Endothelial cell of umbilical vein (primary cell): ENCODE results near the gene LYRM7. TPM values are rescaled to one million over a fixed set of nuclear protein-coding genes. Genes with fewer than 3 reads are reported as not detected.

Source experiments
- BruUV-seq: library from RNA; stranded (reverse); fragments of 400-500 nt; replicated peaks from 2 replicates; lab custom pipeline; 2021; lab: Mats Ljungman, UMichigan
- CTCF ChIA-PET: fragments of 300-600, 350-600 bp; sonication (Branson Sonifier 250); formaldehyde crosslinking; loops from one replicate; lab custom pipeline; 2021; ENCODE audit warnings: antibody characterized with exemption, inconsistent platforms; lab: Charles Lee
- POLR2A ChIA-PET: fragments of 300-600, 350-600 bp; sonication (Branson Sonifier 250); formaldehyde crosslinking; loops from one replicate; lab custom pipeline; 2021; ENCODE audit warnings: antibody characterized with exemption, inconsistent platforms; lab: Charles Lee
- DNase-seq: peaks from one replicate; pipeline ENCODE4 v3.0.0-alpha.2; 2011; ENCODE audit warnings: low read depth, low spot score
- FAIRE-seq: peaks from 2 replicates; lab custom pipeline; 2011; peaks lifted over from hg19 to GRCh38; lab: Jason Lieb, UNC
- H2AFZ ChIP-seq: 2 replicates; pipeline ENCODE4 v1.6.0; 2012; ENCODE audit warnings: low read depth, low read length, control low read depth, inconsistent platforms
- H3K27ac ChIP-seq: 2 replicates; pipeline ENCODE4 v1.5.1; 2011; ENCODE audit warnings: low read depth, mild to moderate bottlenecking, control low read depth, low read length, moderate library complexity; ENCODE audit not compliant: insufficient read depth
- H3K27me3 ChIP-seq, 2 experiments: 2 replicates each; pipeline versions ENCODE4 v1.6.0 to v1.6.1; 2011; ENCODE audit warnings: low read length in 2 of 2, mixed read lengths in 1 of 2; ENCODE audit not compliant: control insufficient read depth in 2 of 2, insufficient read depth in 2 of 2
- H3K36me3 ChIP-seq, 2 experiments: 2 replicates in 1 of 2; 3 replicates in 1 of 2; pipeline ENCODE4 v1.5.1; 2011; ENCODE audit warnings: low read length in 2 of 2, mild to moderate bottlenecking in 1 of 2, moderate library complexity in 1 of 2; ENCODE audit not compliant: control insufficient read depth in 2 of 2, insufficient read depth in 2 of 2; ENCODE audit errors: extremely low read depth in 1 of 2
- H3K4me1 ChIP-seq: 3 replicates; pipeline ENCODE4 v1.5.1; 2011; ENCODE audit warnings: mild to moderate bottlenecking, low read length; ENCODE audit not compliant: control insufficient read depth, insufficient read depth; ENCODE audit errors: extremely low read depth
- H3K4me2 ChIP-seq: 2 replicates; pipeline ENCODE4 v1.6.1; 2011; ENCODE audit warnings: low read length, control low read depth, mixed read lengths; ENCODE audit not compliant: insufficient read depth
- H3K4me3 ChIP-seq, 3 experiments: fragments of 200-600 bp in 1 of 3; sonication (generic), shearing (Covaris generic) in 1 of 3; replicated peaks in 1 of 3; 2 replicates each; pipeline ENCODE4 v1.5.1; 2011 to 2016; ENCODE audit warnings: control low read depth in 3 of 3, low read length in 3 of 3, mild to moderate bottlenecking in 2 of 3, inconsistent platforms in 1 of 3, low read depth in 1 of 3, moderate library complexity in 1 of 3; ENCODE audit not compliant: insufficient read depth in 1 of 3
- H3K79me2 ChIP-seq: 2 replicates; pipeline ENCODE4 v1.6.0; 2012; ENCODE audit warnings: low read length, inconsistent platforms; ENCODE audit not compliant: control insufficient read depth, insufficient read depth
- H3K9ac ChIP-seq: replicated peaks from 2 replicates; pipeline ENCODE3; 2011; ENCODE audit warnings: low read length, control low read depth; ENCODE audit not compliant: insufficient read depth; ENCODE audit errors: extremely low read depth
- H3K9me1 ChIP-seq: replicated peaks from 3 replicates; pipeline ENCODE4 v1.6.0; 2011; ENCODE audit warnings: mild to moderate bottlenecking, low read length; ENCODE audit not compliant: control insufficient read depth, insufficient read depth; ENCODE audit errors: extremely low read depth
- H3K9me3 ChIP-seq: replicated peaks from 2 replicates; pipeline ENCODE4 v1.5.1; 2012; ENCODE audit warnings: low read length, inconsistent platforms; ENCODE audit not compliant: control insufficient read depth, insufficient read depth
- H4K20me1 ChIP-seq: replicated peaks from 2 replicates; pipeline ENCODE3; 2011; ENCODE audit warnings: mild to moderate bottlenecking, low read length; ENCODE audit not compliant: control insufficient read depth, insufficient read depth; ENCODE audit errors: extremely low read depth
- CTCF ChIP-seq, 2 donors: IDR thresholded peaks; 1 replicate in 1 of 2; 2 replicates in 1 of 2; pipeline ENCODE4 v1.5.1; 2011; ENCODE audit warnings: low read length in 2 of 2, mild to moderate bottlenecking in 2 of 2, moderate library complexity in 2 of 2, control low read depth in 1 of 2, inconsistent platforms in 1 of 2, low read depth in 1 of 2; ENCODE audit not compliant: insufficient read depth in 1 of 2; ENCODE audit errors: extremely low read depth in 1 of 2
- EZH2 ChIP-seq: IDR thresholded peaks from 2 replicates; pipeline ENCODE4 v1.6.1; 2012; ENCODE audit warnings: borderline replicate concordance, low read depth, mild to moderate bottlenecking, moderate library complexity, low read length, inconsistent platforms; ENCODE audit not compliant: severe bottlenecking
- FOS ChIP-seq: IDR thresholded peaks from 2 replicates; pipeline ENCODE4 v1.6.1; 2011; ENCODE audit warnings: mild to moderate bottlenecking, low read length, moderate library complexity, borderline replicate concordance; ENCODE audit not compliant: insufficient read depth
- GATA2 ChIP-seq: IDR thresholded peaks from 2 replicates; pipeline ENCODE4 v1.7.0; 2011; ENCODE audit warnings: low read depth, mild to moderate bottlenecking, moderate library complexity, mixed read lengths, low read length; ENCODE audit not compliant: insufficient read length, insufficient read depth
- JUN ChIP-seq: IDR thresholded peaks from 2 replicates; pipeline ENCODE4 v1.6.1; 2011; ENCODE audit warnings: borderline replicate concordance, low read depth; ENCODE audit not compliant: insufficient read length, insufficient read depth
- MAX ChIP-seq: IDR thresholded peaks from 2 replicates; pipeline ENCODE4 v1.6.1; 2011; ENCODE audit not compliant: insufficient read depth, insufficient read length
- MYC ChIP-seq: IDR thresholded peaks from one replicate; pipeline ENCODE4 v1.6.1; 2011; ENCODE audit warnings: mild to moderate bottlenecking, low read depth, low read length
- POLR2A ChIP-seq: IDR thresholded peaks from 2 replicates; pipeline ENCODE4 v1.6.1; 2012; ENCODE audit warnings: low read depth, mild to moderate bottlenecking, control low read depth, low read length
- POLR2AphosphoS5 ChIP-seq: IDR thresholded peaks from 2 replicates; pipeline ENCODE4 v1.6.1; 2012; ENCODE audit warnings: low read depth, mild to moderate bottlenecking, control low read depth, low read length, moderate library complexity; ENCODE audit not compliant: insufficient read depth
- dilution Hi-C: fragments of 300-500 bp; cut with MboI; formaldehyde crosslinking; loops from one replicate; pipeline ENCODE4 v1.15.0; 2019; ENCODE audit warnings: low sequenced_read_pairs; ENCODE audit not compliant: extremely low pct_ligation_motif_present
- intact Hi-C: fragments of 100-400 bp; cut with micrococcal nuclease; formaldehyde crosslinking; loops from one replicate; pipeline ENCODE4 v1.10.0; 2022
- polyA plus RNA-seq, 4 experiments: library from polyadenylated mRNA; depleted of rRNA in 3 of 4; stranded (reverse) in 3 of 4; unstranded in 1 of 4; fragments of >200 nt; gene quantifications; 2 replicates each; pipeline versions ENCODE4 v1.2.1 to v1.2.3, GENCODE V29; 2011 to 2012; ENCODE audit warnings: missing spikeins in 1 of 4
- total RNA-seq: library from RNA; stranded (reverse); gene quantifications from 2 replicates; pipeline ENCODE4 v1.2.3, GENCODE V29; 2021

Gene LYRM7
- total and polyA plus RNA-seq, 2 donors (not counting 3 experiments of a cell fraction or from before 2014, with no cell fraction given) = 0.88 to 7.5 TPM

- Histone ChIP-seq H3K79me2 (peaks cover 23% of the 10 kb centered on the region), H3K9me1 (no peaks in the 10 kb centered on the region), H3K27ac (no peak overlapping the region), H3K4me2 (no peak overlapping the region), H3K4me3 (no peak overlapping the region), H3K4me1 (peaks cover 19% of the 10 kb centered on the region), H2AFZ (no peak overlapping the region), H3K27me3 (no peaks in the 10 kb centered on the region), H3K9ac (no peak overlapping the region), H3K9me3 (no peaks in the 10 kb centered on the region), H4K20me1 (no peaks in the 10 kb centered on the region), H3K36me3 (no peaks in the 10 kb centered on the region)
- POLR2A ChIA-PET = no interaction called here
- TF ChIP-seq CTCF (IDR thresholded peaks at IDR 0.05; ENCODE audit: extremely low read depth in 1 of 2, insufficient read depth in 1 of 2, low read depth in 1 of 2, low read length in 2 of 2) (no peak), FOS (no peak), MAX (no peak), JUN (no peak), POLR2A (no peak), MYC (no peak), EZH2 (no peak), GATA2 (no peak), POLR2AphosphoS5 (no peak)
- no peak for DNase-seq
- intact Hi-C loops (no loop called here), dilution Hi-C loops (no loop called here)
- CTCF ChIA-PET = interaction anchor here (1.2 kb wide), 1 partner anchor 10 kb away, joined by 3 read pairs; no protein-coding TSS in a partner anchor
- BruUV-seq = no TSS peak
- FAIRE-seq = no peak
These were observed 3.1 kb upstream of the LYRM7 start for GRCh38 chr5:131167615-131168014.
